Left lung (tissue), 10 donors: ENCODE measurements around the gene AKT2. TPM values are rescaled to one million over a fixed set of nuclear protein-coding genes. Genes with fewer than 3 reads are reported as not detected.

Source experiments
- ATAC-seq: fragments of 200-7000 bp; cut with Tn5 transposase; one replicate; pipeline ENCODE4 v1.9.1; 2020; ENCODE audit warnings: moderate library complexity
- DNase-seq, 4 donors: peaks; one replicate each; pipeline ENCODE4 v3.0.0-alpha.2; 2013 to 2020
- H3K27ac ChIP-seq, 2 donors: fragments of 200-600 bp; sonication (generic) in 1 of 2; one replicate each; pipeline versions ENCODE4 v1.5.0 to v1.8.0; 2020 to 2021
- H3K27me3 ChIP-seq, 2 donors: fragments of 200-600 bp; sonication (generic) in 1 of 2; one replicate each; pipeline versions ENCODE4 v1.5.0 to v1.8.0; 2020 to 2021
- H3K36me3 ChIP-seq, 2 donors: fragments of 200-600 bp; sonication (generic) in 1 of 2; one replicate each; pipeline versions ENCODE4 v1.5.0 to v1.8.0; 2020 to 2021
- H3K4me1 ChIP-seq, 2 donors: fragments of 200-600 bp; one replicate each; pipeline ENCODE4 v1.8.0; 2021
- H3K4me3 ChIP-seq, 2 donors: fragments of 200-600 bp; sonication (generic) in 1 of 2; one replicate each; pipeline versions ENCODE4 v1.5.0 to v1.8.0; 2020 to 2021; ENCODE audit warnings: mild to moderate bottlenecking in 1 of 2
- H3K9me3 ChIP-seq, 2 donors: fragments of 200-600 bp; sonication (generic) in 1 of 2; one replicate each; pipeline versions ENCODE4 v1.5.0 to v1.8.0; 2020 to 2021
- intact Hi-C, 2 donors: fragments of 100-400 bp; cut with DNase I; formaldehyde crosslinking; loops; one replicate each; pipeline versions ENCODE4 v1.11.2 to v1.14.2; 2022
- polyA plus RNA-seq, 6 donors: library from polyadenylated mRNA; unstranded; fragments of 120-200 nt; gene quantifications; one replicate each; pipeline ENCODE4 v1.2.1, GENCODE V29; 2013; ENCODE audit not compliant: insufficient read length in 6 of 6
- total RNA-seq, 2 donors: library from RNA; stranded (reverse); fragmentation: NEBNext Ultra II Directional; extraction: Animal tissue kit (Norgen Biotek cat#: 25700); gene quantifications; one replicate each; pipeline ENCODE4 v1.2.1, GENCODE V29; 2021
- TF ChIP-seq, protein P1 (sequence below), 2 donors: fragments of 200-600 bp; sonication (generic) in 1 of 2; IDR thresholded peaks; one replicate each; pipeline versions ENCODE4 v1.5.0 to v1.8.0; 2021; ENCODE audit warnings: antibody characterized with exemption in 2 of 2
- donor health status: DM: no; HTN: yes; CAD: no.
- donor health status: DM: no; HTN: no; CAD: no.

The AKT2 gene
- total and polyA plus RNA-seq, 8 donors, result 102 to 182 (median 163) TPM

- Histone ChIP-seq H3K36me3 (peaks cover 0 to 51% of the 10 kb centered on the region in 2 donors), H3K27me3 (no peaks in the 10 kb centered on the region), H3K9me3 (no peaks in the 10 kb centered on the region), H3K4me1 (peaks cover 0 to 5% of the 10 kb centered on the region in 2 donors), H3K4me3 (no peak overlapping the region), H3K27ac (no peak overlapping the region)
- peak in 1 of 4 donors; percentile 66 for DNase-seq
- ATAC-seq, result no peak
- TF ChIP-seq, protein P1, sequence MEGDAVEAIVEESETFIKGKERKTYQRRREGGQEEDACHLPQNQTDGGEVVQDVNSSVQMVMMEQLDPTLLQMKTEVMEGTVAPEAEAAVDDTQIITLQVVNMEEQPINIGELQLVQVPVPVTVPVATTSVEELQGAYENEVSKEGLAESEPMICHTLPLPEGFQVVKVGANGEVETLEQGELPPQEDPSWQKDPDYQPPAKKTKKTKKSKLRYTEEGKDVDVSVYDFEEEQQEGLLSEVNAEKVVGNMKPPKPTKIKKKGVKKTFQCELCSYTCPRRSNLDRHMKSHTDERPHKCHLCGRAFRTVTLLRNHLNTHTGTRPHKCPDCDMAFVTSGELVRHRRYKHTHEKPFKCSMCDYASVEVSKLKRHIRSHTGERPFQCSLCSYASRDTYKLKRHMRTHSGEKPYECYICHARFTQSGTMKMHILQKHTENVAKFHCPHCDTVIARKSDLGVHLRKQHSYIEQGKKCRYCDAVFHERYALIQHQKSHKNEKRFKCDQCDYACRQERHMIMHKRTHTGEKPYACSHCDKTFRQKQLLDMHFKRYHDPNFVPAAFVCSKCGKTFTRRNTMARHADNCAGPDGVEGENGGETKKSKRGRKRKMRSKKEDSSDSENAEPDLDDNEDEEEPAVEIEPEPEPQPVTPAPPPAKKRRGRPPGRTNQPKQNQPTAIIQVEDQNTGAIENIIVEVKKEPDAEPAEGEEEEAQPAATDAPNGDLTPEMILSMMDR (IDR thresholded peaks at IDR 0.05), result no peak
- intact Hi-C loops, result no loop called here
Observed at GRCh38 chr19:40266119-40266518, 19.0 kb downstream of the AKT2 start.

DNA sequence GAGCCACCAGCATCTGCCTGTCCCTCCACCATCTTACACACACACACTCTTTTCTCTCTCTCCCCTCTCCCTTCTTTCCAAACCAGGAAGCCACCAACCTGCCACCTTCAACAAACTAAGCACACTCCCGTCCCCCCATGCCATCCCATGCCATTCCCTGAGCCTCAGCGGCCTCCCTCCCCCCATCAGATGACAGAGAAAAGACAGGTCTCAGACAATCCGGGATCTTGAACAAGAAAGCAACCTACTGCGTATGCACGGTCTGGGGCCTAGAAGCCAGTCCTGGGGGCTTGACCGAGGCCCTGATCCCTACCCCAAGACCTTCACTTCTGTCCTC is 19.4 kb downstream of the AKT2 start:
- ATAC-seq, result no peak
- no peaks in the 10 kb centered on the region for H3K9me3 ChIP-seq
- H3K4me3 ChIP-seq, result no peak overlapping the region
- intact Hi-C loops, result no loop called here
- DNase-seq, result no peak
- peaks cover 0 to 5% of the 10 kb centered on the region in 2 donors for H3K4me1 ChIP-seq
- TF ChIP-seq, protein P1 (IDR thresholded peaks at IDR 0.05), result no peak
- H3K27ac ChIP-seq, result no peak overlapping the region
- H3K27me3 ChIP-seq, result no peaks in the 10 kb centered on the region
- peaks cover 0 to 51% of the 10 kb centered on the region in 2 donors for H3K36me3 ChIP-seq

- H3K27me3 ChIP-seq, result no peaks in the 10 kb centered on the region
- no peaks in the 10 kb centered on the region for H3K9me3 ChIP-seq
- no peak for DNase-seq
- H3K4me1 ChIP-seq, result peaks cover 0 to 2% of the 10 kb centered on the region in 2 donors
- no peak for ATAC-seq
- TF ChIP-seq, protein P1 (IDR thresholded peaks at IDR 0.05), result no peak
- intact Hi-C loops, result no loop called here
- no peak overlapping the region for H3K27ac ChIP-seq
- no peak overlapping the region for H3K4me3 ChIP-seq
- peaks cover 0 to 48% of the 10 kb centered on the region in 2 donors for H3K36me3 ChIP-seq
Observed at GRCh38 chr19:40265055-40265762, 19.9 kb downstream of the AKT2 start.

GRCh38 chr19:40264314-40265054 is 20.7 kb downstream of the AKT2 start:
- Histone ChIP-seq H3K27me3 (no peaks in the 10 kb centered on the region), H3K27ac (no peak overlapping the region), H3K4me3 (no peak overlapping the region), H3K4me1 (peaks cover 0 to 4% of the 10 kb centered on the region in 2 donors), H3K36me3 (peaks cover 0 to 47% of the 10 kb centered on the region in 2 donors), H3K9me3 (no peaks in the 10 kb centered on the region)
- no peak for ATAC-seq
- intact Hi-C loops, result no loop called here
- no peak for DNase-seq
- TF ChIP-seq, protein P1 (IDR thresholded peaks at IDR 0.05), result no peak
